ENCODE data around the gene NAA38. TPM values are rescaled to one million over a fixed set of nuclear protein-coding genes. Genes with fewer than 3 reads are reported as not detected.

The NAA38 gene
- total RNA-seq, 2 donors from 2014 or later, result 59.5 to 133 TPM

GRCh38 chr17:7856011-7856810, 1.1 kb downstream of the NAA38 start:
- intact Hi-C loops (cut with DNase I), result no loop called here
- Histone ChIP-seq H3K36me3 (peaks cover 7% of the 10 kb centered on the region), H3K4me1 (peaks cover 20% of the 10 kb centered on the region), H3K27me3 (no peaks in the 10 kb centered on the region), H3K4me3 (peak overlapping the region; percentile 80), H3K9ac (ENCODE audit: low read depth in 2 of 2, low read length in 2 of 2) (peak overlapping the region; percentile 65 to 96), H3K9me3 (no peaks in the 10 kb centered on the region), H3K27ac (peak overlapping the region; percentile 95)
- peak; percentile 82 for DNase-seq
- TF ChIP-seq CTCF (IDR thresholded peaks at IDR 0.05), result no peak

DNA sequence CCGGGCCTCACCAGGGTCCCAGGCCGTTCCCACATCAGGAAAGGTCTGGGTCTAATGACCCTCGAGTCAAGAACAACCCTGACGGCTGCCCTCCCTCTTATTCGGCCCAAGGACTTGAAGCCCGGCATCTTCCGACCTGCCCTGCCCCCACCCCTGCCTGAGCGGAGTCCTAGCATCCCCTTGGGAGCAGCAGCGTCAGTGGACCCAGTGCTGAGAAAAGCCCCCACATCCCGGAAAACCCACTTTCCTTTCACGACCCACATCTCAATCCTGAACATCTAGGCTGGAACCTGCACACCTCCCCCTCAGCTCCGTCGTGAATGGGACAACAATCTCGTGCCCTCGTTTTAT, 1.7 kb downstream of the NAA38 start:
- Histone ChIP-seq H3K9ac (ENCODE audit: low read depth in 2 of 2, low read length in 2 of 2) (peak overlapping the region; percentile 6 to 96), H3K27ac (peak overlapping the region; percentile 95), H3K36me3 (peaks cover 7% of the 10 kb centered on the region), H3K27me3 (no peaks in the 10 kb centered on the region), H3K4me3 (peak overlapping the region; percentile 10), H3K9me3 (no peaks in the 10 kb centered on the region), H3K4me1 (peaks cover 20% of the 10 kb centered on the region)
- no peak for TF ChIP-seq CTCF (IDR thresholded peaks at IDR 0.05)
- DNase-seq, result no peak
- intact Hi-C loops (cut with DNase I), result no loop called here

GRCh38 chr17:7854851-7855659, 2.3 kb downstream of the NAA38 start, which contains the start of gene TMEM88:
TMEM88 (plus strand) TSS chr17:7855066; CDS start chr17:7855075, 9 bp downstream.
- peak within 1 kb of the TSS; percentile 6 to 96 for H3K9ac ChIP-seq (ENCODE audit: low read depth in 2 of 2, low read length in 2 of 2)
- DNase-seq, result peak; percentile 25
- peak within 1 kb of the TSS; percentile 95 for H3K27ac ChIP-seq
- no peaks in the 10 kb centered on the region for H3K27me3 ChIP-seq
- H3K4me1 ChIP-seq, result peaks cover 20% of the 10 kb centered on the region
- no peak for TF ChIP-seq CTCF (IDR thresholded peaks at IDR 0.05)
- intact Hi-C loops (cut with DNase I), result no loop called here
- H3K9me3 ChIP-seq, result no peaks in the 10 kb centered on the region
- peak within 1 kb of the TSS; percentile 10 for H3K4me3 ChIP-seq
- H3K36me3 ChIP-seq, result peaks cover 8% of the 10 kb centered on the region

DNA sequence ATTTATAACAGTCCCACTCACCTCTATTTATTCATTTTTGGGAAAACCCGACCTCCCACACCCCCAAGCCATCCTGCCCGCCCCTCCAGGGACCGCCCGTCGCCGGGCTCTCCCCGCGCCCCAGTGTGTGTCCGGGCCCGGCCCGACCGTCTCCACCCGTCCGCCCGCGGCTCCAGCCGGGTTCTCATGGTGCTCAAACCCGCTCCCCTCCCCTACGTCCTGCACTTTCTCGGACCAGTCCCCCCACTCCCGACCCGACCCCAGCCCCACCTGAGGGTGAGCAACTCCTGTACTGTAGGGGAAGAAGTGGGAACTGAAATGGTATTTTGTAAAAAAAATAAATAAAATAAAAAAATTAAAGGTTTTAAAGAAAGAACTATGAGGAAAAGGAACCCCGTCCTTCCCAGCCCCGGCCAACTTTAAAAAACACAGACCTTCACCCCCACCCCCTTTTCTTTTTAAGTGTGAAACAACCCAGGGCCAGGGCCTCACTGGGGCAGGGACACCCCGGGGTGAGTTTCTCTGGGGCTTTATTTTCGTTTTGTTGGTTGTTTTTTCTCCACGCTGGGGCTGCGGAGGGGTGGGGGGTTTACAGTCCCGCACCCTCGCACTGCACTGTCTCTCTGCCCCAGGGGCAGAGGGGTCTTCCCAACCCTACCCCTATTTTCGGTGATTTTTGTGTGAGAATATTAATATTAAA, 3.1 kb downstream of the NAA38 start:
- no peak for TF ChIP-seq CTCF (IDR thresholded peaks at IDR 0.05)
- H3K36me3 ChIP-seq, result peaks cover 16% of the 10 kb centered on the region
- no peak overlapping the region for H3K4me3 ChIP-seq
- DNase-seq, result no peak
- no peak overlapping the region for H3K9ac ChIP-seq (ENCODE audit: low read depth in 2 of 2, low read length in 2 of 2)
- no peaks in the 10 kb centered on the region for H3K27me3 ChIP-seq
- H3K27ac ChIP-seq, result no peak overlapping the region
- intact Hi-C loops (cut with DNase I), result no loop called here
- H3K9me3 ChIP-seq, result no peaks in the 10 kb centered on the region
- peaks cover 20% of the 10 kb centered on the region for H3K4me1 ChIP-seq

GRCh38 chr17:7853691-7854038, 3.7 kb downstream of the NAA38 start:
- H3K27ac ChIP-seq, result no peak overlapping the region
- no peak for DNase-seq
- no peak for TF ChIP-seq CTCF (IDR thresholded peaks at IDR 0.05)
- H3K27me3 ChIP-seq, result no peaks in the 10 kb centered on the region
- no peak overlapping the region for H3K4me3 ChIP-seq
- peaks cover 15% of the 10 kb centered on the region for H3K4me1 ChIP-seq
- H3K36me3 ChIP-seq, result peaks cover 20% of the 10 kb centered on the region
- H3K9ac ChIP-seq (ENCODE audit: low read depth in 2 of 2, low read length in 2 of 2), result no peak overlapping the region
- intact Hi-C loops (cut with DNase I), result loop anchor here (2.0 kb wide), 1 partner anchor 21 kb away; no protein-coding TSS in a partner anchor
- H3K9me3 ChIP-seq, result no peaks in the 10 kb centered on the region
